HG03460 (cell line): ENCODE data around the gene KCNJ6.
"Not testable (repeated sequence)": the region's sequence is repeated elsewhere in the genome, so short reads cannot be mapped to it uniquely, and the experiment has no call there.

ENCODE experiments used
- ATAC-seq: cut with Tn5 transposase; IDR thresholded peaks from one replicate; pipeline ENCODE4 v1.9.1; 2021; ENCODE audit not compliant: unreplicated experiment

Gene KCNJ6

DNA sequence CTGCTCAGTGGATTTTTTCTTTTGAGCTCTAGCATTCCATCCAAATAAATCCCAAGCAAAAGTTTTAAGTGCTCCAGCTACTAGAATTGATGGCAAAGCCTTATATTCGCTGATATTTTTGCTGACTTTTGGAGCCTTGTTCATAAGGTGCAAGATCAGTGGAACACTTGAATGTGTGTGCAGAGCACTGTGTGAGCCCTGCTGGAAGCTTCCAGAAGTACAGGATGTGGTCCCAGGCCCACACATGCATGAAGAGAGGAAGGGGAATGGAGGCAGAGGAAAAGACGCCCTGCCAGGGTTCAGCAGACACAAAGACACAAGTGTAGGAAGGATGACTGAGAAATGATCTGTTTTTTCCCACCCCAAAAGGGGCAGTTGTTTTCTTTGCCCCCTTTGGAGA, 169.4 kb downstream of the KCNJ6 start:
- no peak for ATAC-seq

DNA sequence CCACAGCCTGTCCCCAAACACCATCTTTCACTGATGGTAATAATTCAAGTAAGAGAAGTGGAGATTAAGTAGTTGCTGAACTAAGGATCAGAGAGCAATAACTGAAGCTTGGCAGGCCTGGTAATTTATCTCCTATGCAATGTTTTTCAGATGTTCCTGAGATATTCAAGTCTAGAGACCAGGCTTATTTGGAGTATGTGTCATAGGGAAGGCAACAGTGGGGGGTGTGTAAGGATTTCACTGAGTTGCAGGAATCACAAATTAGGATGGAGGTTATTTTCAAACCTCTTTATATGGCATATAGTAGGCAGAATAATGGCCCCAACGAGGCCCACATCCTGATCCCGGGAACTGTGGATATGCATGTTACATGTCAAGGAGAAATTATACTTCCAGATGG, 171.7 kb downstream of the KCNJ6 start:
- ATAC-seq, result no peak

DNA sequence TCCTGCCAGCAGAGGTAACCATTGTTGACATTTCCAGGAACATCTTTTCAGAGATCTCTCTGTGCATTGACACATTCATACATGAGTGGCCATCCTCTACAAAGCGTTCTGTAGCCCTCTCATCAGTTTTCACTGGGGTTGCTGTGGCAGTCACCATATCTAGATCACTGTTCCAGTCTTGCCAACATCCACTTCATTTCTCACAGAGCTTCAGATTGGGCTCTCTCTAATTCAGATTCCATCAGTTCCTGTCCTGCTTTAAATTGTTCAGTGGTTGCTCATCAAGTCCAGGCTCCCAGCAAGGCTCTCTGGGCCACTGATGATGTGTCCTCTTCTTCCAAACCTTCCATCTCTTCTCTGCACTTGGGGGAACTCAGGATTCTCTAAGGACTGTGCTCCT, 173.7 kb downstream of the KCNJ6 start:
- ATAC-seq, result no peak

DNA sequence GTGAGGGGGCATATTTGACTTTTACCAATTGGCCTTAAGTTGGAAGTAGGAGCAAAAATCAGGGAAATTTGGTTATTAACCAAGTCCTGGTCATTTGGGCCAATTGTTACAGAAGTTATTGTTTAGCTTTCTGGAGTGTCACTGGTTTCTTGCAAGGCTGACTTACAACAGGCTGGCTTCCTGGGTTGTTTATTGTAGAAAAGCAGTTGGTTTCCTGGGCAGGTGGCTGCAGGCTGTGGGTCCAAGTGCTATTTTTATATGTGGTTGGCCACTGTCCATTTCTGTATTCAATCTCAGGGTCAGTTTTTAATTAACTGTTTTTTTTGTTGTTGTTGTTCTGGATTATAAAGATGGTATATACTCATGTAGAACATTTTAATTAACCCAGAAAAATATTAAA, 174.1 kb downstream of the KCNJ6 start:
- peak; percentile 69 for ATAC-seq

DNA sequence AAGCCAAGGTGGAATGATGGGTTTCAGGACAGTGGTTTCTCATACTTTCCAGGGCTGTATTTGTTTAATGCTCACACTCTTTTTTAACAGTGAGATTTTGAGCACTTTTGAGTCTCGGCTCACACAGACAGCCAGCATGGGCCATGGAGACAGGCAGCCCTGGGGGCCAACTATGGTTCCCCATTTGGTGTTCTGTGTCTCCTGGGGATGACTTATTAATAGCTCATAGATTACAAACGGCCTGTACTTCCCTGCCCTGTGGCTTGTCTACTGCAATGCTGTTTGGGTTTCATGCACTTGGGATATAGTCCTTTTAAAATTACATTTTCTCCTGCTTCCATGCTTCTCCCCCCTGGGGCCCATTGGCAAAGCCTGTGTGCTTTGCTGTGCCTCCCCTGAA, 178.3 kb downstream of the KCNJ6 start:
- ATAC-seq, result no peak

DNA sequence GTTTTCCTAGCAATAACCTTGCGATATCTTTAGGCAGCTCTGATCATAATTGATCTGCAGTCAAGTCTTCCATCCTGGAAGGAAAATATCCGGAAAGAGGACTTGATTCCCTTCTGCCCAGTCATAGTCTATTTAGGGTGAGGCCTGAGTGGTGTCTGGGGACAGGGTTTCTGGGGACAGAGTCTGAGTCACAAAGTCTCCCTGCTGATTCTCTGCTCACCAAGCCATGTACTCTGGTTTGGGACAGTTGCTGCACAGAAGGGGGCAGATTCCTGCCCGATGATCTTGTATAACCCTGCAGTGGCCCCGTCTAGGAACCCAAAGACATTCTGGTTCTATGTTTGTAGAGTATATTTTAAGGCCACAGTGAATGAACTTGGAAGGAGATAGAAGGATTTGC, 178.8 kb downstream of the KCNJ6 start:
- ATAC-seq, result no peak

DNA sequence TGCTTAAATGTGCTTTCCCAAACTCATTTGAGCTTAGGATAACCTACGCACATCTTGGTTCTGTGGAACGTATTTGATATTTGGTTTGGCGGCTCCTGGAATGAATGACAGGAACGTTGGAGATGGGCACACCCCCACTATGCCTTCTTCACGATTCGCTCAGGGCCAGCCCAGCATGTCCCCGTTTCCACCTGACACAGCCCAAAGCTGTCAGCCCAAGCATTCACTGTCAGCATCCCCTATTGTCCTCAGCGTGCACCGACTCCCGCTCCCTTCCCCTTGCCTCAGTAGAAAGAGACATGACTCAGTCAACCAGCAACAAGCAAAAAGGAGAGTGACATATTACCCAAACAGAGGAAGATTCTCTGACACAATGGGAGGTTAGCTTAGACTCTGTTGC, 181.4 kb downstream of the KCNJ6 start:
- no peak for ATAC-seq

- ATAC-seq, result no peak
Measured at GRCh38 chr21:37732927-37733326, 183.3 kb downstream of the KCNJ6 start.

GRCh38 chr21:37724201-37724600, 192.1 kb downstream of the KCNJ6 start:
- no peak for ATAC-seq

- ATAC-seq, result no peak
Measured at GRCh38 chr21:37717534-37717933, 198.7 kb downstream of the KCNJ6 start.

GRCh38 chr21:37712569-37712934, 203.7 kb downstream of the KCNJ6 start:
- not testable (repeated sequence) for ATAC-seq

DNA sequence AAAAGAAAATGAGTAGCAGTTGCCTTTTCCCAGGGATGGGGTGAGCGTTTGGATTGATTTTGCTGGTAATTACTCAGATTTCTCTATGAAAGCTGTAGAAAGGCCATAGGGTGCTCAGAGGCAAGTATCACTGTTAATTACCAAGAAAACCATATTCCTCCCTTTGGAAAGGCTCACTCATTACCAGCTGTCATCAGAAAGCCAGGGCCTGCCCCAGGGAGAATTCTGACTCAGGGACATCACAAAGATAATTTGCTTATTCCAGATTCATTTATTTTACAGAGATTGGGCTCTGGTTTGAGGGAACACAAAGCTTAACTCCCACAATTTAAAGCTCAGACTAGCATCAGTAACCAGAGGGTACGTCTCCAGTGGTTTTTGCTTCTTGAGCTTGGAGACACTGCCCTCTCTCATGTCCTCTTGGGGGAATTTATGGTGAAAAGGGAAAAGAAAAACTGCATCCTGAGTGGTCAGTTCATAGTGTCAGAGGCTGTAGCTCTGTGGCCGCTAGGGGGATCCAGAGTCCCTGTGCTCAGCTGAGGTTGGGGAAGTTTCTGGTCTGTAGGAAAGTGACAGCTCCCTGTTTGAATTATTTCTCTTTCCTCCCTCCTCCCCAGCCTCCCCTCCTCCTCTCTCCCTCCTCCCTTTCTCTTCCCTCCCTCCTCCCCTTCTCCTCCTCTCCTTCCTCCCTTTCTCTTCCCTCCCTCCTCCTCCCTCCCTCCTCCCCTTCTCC, 204.3 kb downstream of the KCNJ6 start:
- ATAC-seq, result peak; percentile 77

DNA sequence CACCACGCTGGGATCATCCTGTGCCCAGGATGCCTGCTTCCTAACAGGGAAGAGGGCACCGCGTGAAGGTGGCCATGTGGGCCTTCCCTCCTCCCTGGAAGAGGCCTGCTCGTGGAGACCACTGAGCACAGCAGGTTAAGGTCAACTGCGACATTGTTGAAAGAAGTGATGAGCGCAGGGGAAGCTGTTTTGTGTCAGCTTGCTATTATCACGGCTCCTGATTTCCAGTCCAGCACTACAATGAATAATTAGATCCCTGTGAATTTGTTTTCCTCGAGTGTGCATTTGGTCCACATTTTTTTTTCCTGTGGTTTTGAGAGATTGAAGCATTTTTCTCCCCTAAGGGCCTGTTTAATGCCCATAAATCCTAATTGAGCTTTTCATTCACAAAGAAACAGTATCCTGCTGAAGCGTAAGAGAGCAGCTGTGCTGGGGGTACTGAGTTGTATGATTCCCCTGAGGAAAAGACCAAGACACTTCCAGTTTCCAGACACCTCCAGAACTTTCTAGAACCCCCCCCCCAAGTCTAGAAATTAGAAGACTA, 204.9 kb downstream of the KCNJ6 start:
- no peak for ATAC-seq

DNA sequence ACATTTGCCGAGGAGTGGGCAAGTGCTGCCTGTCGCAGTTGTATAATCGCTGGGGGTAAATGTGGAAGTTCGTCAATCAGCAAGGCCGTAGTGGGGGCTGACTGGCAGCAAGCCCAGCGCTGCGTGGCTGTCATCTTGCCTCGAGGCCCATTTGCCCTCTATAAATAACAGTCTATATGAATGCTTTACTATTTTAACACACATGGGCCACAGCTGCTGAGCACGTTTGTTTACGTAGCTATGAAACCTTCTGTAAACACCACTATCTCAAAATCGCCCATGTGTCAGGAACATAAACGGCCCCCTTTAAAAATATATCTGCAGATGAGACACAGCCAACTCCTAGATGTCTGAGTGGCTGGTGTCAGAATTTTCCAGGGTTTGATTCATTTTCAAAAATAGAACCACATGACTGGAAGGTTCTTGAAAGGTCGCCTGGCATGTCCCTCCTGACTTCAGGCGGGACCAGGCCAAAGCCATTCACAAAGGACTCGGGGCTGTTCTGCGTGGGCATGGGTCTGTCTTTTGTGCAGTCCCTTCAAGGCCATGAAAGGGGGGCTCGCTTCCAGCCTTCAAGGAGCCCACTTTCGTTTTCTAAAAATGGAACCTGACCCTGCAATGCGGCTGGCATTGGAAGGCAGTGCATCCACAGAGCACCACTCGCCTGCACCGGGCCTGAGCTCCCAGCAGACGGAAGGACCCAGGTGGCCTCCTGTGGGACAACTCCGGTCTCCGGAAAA, 205.5 kb downstream of the KCNJ6 start:
- no peak for ATAC-seq

GRCh38 chr21:37704751-37705150, 211.5 kb downstream of the KCNJ6 start:
- no peak for ATAC-seq

GRCh38 chr21:37702241-37702640, 214.0 kb downstream of the KCNJ6 start:
- ATAC-seq, result no peak

DNA sequence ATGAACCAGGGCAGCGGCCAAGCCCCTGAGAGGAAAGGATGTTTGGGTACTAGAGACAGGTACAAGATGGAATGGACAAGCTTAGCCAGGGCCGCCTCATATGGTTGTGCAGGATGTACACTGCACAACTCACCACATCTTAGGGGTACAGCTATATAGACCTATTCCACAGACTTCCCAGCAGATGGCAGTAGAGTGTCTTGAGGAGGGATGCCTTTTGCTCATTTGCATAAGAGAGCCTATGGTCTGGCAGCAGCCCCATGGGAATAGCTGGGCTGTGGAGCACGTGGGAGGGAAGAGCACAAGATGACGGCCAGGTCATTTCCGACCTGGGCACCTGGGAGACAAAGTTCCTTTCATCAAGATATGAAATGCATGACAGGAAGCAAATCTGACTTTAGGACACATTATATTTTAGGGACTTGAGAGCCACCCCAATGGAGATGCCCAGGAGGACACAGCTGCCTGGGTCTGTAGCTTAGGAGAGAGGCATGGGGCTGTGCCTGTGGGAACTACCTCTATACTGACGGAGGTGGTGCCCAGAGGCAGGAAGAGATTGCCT, 215.5 kb downstream of the KCNJ6 start:
- peak; percentile 85 for ATAC-seq

GRCh38 chr21:37699024-37699775, 217.1 kb downstream of the KCNJ6 start:
- ATAC-seq, result no peak

GRCh38 chr21:37696936-37697335, 219.3 kb downstream of the KCNJ6 start:
- no peak for ATAC-seq

DNA sequence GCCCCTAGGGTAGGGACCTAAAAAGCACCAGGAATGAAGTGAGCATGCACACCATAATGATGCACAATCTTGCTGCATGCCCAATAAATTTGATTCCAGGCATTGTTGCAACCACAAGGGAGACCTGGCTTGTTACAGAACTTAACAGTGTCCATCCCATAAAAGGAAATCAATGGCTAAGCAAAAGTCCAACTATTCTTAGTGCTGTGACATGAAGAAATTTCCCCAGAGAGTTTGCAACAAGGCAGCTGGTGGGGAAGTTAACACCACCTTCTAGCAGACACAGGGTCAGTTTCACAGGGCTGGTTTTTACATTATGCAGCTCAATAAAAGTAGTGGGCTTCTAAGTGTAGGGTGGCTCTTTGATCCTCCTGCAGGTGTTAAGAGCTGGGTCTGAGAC, 221.1 kb downstream of the KCNJ6 start:
- no peak for ATAC-seq

GRCh38 chr21:37688952-37689659, 227.2 kb downstream of the KCNJ6 start:
- no peak for ATAC-seq
